ENCODE results near the gene KIAA1217. TPM values are rescaled to one million over a fixed set of nuclear protein-coding genes. Genes with fewer than 3 reads are reported as not detected.

The KIAA1217 gene
- total RNA-seq, 1 donor from 2014 or later, result 18.9 TPM

- no peaks in the 10 kb centered on the region for H3K36me3 ChIP-seq (ENCODE audit: control insufficient read depth, insufficient read depth, low read length)
- H3K4me3 ChIP-seq (ENCODE audit: low read depth, low read length), result no peak overlapping the region
- H3K27me3 ChIP-seq (ENCODE audit: control insufficient read depth, insufficient read depth, low read length), result no peaks in the 10 kb centered on the region
- TF ChIP-seq CTCF (IDR thresholded peaks at IDR 0.05; ENCODE audit: insufficient read depth, low read length, poor library complexity, severe bottlenecking), result no peak
- no peak for DNase-seq (ENCODE audit: low read depth)
Observed at GRCh38 chr10:24310104-24310503, 101.2 kb downstream of the KIAA1217 start.

GRCh38 chr10:24311888-24312287 is 103.0 kb downstream of the KIAA1217 start:
- no peaks in the 10 kb centered on the region for H3K27me3 ChIP-seq (ENCODE audit: control insufficient read depth, insufficient read depth, low read length)
- no peaks in the 10 kb centered on the region for H3K36me3 ChIP-seq (ENCODE audit: control insufficient read depth, insufficient read depth, low read length)
- no peak overlapping the region for H3K4me3 ChIP-seq (ENCODE audit: low read depth, low read length)
- no peak for TF ChIP-seq CTCF (IDR thresholded peaks at IDR 0.05; ENCODE audit: insufficient read depth, low read length, poor library complexity, severe bottlenecking)
- DNase-seq (ENCODE audit: low read depth), result no peak

GRCh38 chr10:24313283-24313682 is 104.3 kb downstream of the KIAA1217 start:
- no peak for DNase-seq (ENCODE audit: low read depth)
- H3K4me3 ChIP-seq (ENCODE audit: low read depth, low read length), result no peak overlapping the region
- no peaks in the 10 kb centered on the region for H3K27me3 ChIP-seq (ENCODE audit: control insufficient read depth, insufficient read depth, low read length)
- no peaks in the 10 kb centered on the region for H3K36me3 ChIP-seq (ENCODE audit: control insufficient read depth, insufficient read depth, low read length)
- no peak for TF ChIP-seq CTCF (IDR thresholded peaks at IDR 0.05; ENCODE audit: insufficient read depth, low read length, poor library complexity, severe bottlenecking)

- no peak for TF ChIP-seq CTCF (IDR thresholded peaks at IDR 0.05; ENCODE audit: insufficient read depth, low read length, poor library complexity, severe bottlenecking)
- no peak for DNase-seq (ENCODE audit: low read depth)
- Histone ChIP-seq H3K4me3 (ENCODE audit: low read depth, low read length) (no peak overlapping the region), H3K27me3 (ENCODE audit: control insufficient read depth, insufficient read depth, low read length) (no peaks in the 10 kb centered on the region), H3K36me3 (ENCODE audit: control insufficient read depth, insufficient read depth, low read length) (no peaks in the 10 kb centered on the region)
Observed at GRCh38 chr10:24315211-24315610, 106.3 kb downstream of the KIAA1217 start.

- DNase-seq (ENCODE audit: low read depth), result peak; percentile 32
- no peak for TF ChIP-seq CTCF (IDR thresholded peaks at IDR 0.05; ENCODE audit: insufficient read depth, low read length, poor library complexity, severe bottlenecking)
- no peaks in the 10 kb centered on the region for H3K27me3 ChIP-seq (ENCODE audit: control insufficient read depth, insufficient read depth, low read length)
- H3K4me3 ChIP-seq (ENCODE audit: low read depth, low read length), result no peak overlapping the region
- H3K36me3 ChIP-seq (ENCODE audit: control insufficient read depth, insufficient read depth, low read length), result no peaks in the 10 kb centered on the region
Observed at GRCh38 chr10:24318517-24318916, 109.6 kb downstream of the KIAA1217 start.

GRCh38 chr10:24320373-24320772 is 111.4 kb downstream of the KIAA1217 start:
- Histone ChIP-seq H3K27me3 (ENCODE audit: control insufficient read depth, insufficient read depth, low read length) (no peaks in the 10 kb centered on the region), H3K4me3 (ENCODE audit: low read depth, low read length) (no peak overlapping the region), H3K36me3 (ENCODE audit: control insufficient read depth, insufficient read depth, low read length) (no peaks in the 10 kb centered on the region)
- no peak for TF ChIP-seq CTCF (IDR thresholded peaks at IDR 0.05; ENCODE audit: insufficient read depth, low read length, poor library complexity, severe bottlenecking)
- DNase-seq (ENCODE audit: low read depth), result no peak
